ENCODE data around the gene CIAO1.

The CIAO1 gene

DNA sequence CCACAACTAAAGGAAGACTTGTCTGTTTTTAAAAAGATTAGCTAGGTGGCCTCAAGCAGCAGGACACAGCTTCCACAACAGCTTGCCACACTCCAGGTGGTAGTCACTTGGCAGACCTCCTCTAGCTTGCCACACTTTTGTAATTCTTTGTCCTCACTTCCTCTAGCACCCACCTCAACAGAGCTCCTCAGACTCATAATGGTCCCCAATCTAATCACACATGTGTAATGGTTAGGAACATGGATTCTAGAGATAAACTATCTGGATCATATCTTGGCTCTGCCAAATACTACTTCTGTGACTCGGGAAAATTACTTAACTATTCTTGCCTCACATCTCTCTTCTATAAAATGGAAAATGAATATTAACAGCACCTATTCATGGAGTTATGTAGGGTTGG, 35.8 kb downstream of the CIAO1 start:
- Histone ChIP-seq H3K27me3 (ENCODE audit: control insufficient read depth, insufficient read depth, low read length) (no peaks in the 10 kb centered on the region), H2AFZ (no peak overlapping the region), H3K4me1 (no peaks in the 10 kb centered on the region), H3K36me3 (ENCODE audit: control insufficient read depth, insufficient read depth, low read length) (no peaks in the 10 kb centered on the region), H3K4me2 (ENCODE audit: low read length) (no peak overlapping the region), H3K9ac (no peak overlapping the region), H3K79me2 (peaks cover 13% of the 10 kb centered on the region), H3K9me3 (ENCODE audit: control insufficient read depth, low read length) (no peaks in the 10 kb centered on the region), H3K4me3 (ENCODE audit: low read depth, low read length) (no peak overlapping the region), H3K27ac (no peak overlapping the region)
- TF ChIP-seq CTCF (IDR thresholded peaks at IDR 0.05): no peak

GRCh38 chr2:96304606-96305005, 38.6 kb downstream of the CIAO1 start:
- Histone ChIP-seq H2AFZ (no peak overlapping the region), H3K4me1 (no peaks in the 10 kb centered on the region), H3K27ac (peak overlapping the region; percentile 73)

DNA sequence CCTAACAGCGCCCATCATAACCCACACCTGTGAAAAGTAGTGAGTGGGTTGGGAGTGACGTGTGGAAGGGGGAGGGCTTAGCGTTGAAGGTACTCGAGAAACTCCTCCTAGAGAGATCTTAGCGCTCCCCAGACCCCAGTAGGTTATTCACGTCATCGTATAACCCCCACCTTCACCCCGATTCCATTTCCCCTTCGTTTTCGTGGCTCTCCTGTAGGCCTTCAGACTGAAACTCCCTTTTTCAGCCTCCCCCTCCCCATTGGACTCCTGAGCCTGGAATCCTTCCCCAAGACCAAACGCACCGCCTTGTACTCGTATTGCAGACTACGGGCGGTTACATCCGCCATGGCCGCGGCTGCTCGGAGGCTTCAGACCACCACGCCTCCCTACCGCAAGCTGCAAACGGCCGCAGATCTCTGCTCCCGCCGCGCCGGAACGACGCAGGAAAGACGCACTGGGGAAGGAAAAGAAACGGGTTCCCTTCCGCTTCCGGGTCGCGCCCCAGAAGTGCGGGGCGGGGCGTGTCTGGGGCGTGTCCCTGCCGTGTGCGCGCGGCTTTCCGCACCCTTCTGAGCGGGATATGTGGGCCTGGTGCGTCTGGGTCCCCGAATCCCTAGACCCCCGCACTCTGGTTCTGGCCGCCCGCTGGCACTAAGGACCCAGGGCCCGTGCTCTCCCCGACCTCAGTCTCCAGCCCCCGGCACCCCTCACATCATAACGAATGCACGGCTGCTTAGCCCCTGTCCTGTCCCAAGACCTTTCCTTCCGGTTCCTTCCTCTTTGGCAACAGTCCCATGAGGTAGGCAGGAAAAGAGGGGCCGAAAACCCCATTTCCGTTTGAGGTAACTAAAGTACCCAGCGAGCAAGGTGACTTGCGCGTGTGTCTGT, 39.3 kb downstream of the CIAO1 start, which contains the start of gene SNRNP200:
Gene SNRNP200 (minus strand): TSS at position 456 of the 888 bp plus-strand sequence. CDS start 109 bp downstream, at position 347.
- Histone ChIP-seq H2AFZ (peak within 1 kb of the TSS; percentile 99), H3K4me2 (ENCODE audit: low read length) (peak within 1 kb of the TSS; percentile 93), H3K4me3 (ENCODE audit: low read depth, low read length) (peak within 1 kb of the TSS; percentile 94), H3K79me2 (peaks cover 13% of the 10 kb centered on the region), H3K4me1 (no peaks in the 10 kb centered on the region), H3K36me3 (ENCODE audit: control insufficient read depth, insufficient read depth, low read length) (no peaks in the 10 kb centered on the region), H3K27ac (peak within 1 kb of the TSS; percentile 73), H3K9ac (peak within 1 kb of the TSS; percentile 64), H3K9me3 (ENCODE audit: control insufficient read depth, low read length) (no peaks in the 10 kb centered on the region), H3K27me3 (ENCODE audit: control insufficient read depth, insufficient read depth, low read length) (no peaks in the 10 kb centered on the region)
- no peak for TF ChIP-seq CTCF (IDR thresholded peaks at IDR 0.05)

More at GRCh38 chr2:96304606-96305005, 38.6 kb downstream of the CIAO1 start:
- no peak overlapping the region for H3K9ac ChIP-seq
- no peaks in the 10 kb centered on the region for H3K27me3 ChIP-seq (ENCODE audit: control insufficient read depth, insufficient read depth, low read length)
- H3K4me2 ChIP-seq (ENCODE audit: low read length): peak overlapping the region; percentile 93
- no peak for TF ChIP-seq CTCF (IDR thresholded peaks at IDR 0.05)
- no peaks in the 10 kb centered on the region for H3K36me3 ChIP-seq (ENCODE audit: control insufficient read depth, insufficient read depth, low read length)
- peak overlapping the region; percentile 94 for H3K4me3 ChIP-seq (ENCODE audit: low read depth, low read length)
- no peaks in the 10 kb centered on the region for H3K9me3 ChIP-seq (ENCODE audit: control insufficient read depth, low read length)
- H3K79me2 ChIP-seq: peaks cover 13% of the 10 kb centered on the region

DNA sequence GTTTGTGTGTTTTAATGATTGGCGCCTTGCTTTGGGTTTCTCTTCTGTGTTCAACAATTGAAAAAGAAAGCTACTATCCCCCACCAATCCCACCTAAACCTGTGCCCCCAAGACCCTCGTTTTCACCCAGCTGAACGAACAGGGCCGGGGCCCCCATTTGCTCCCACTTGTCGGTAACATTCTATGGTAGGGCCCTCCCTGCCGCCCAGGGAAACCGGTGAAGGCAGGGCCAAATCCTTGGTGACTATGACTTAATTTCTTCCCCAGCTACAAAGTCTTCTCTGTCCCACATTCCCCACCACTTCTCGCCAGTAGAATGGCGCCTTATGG, 39.9 kb downstream of the CIAO1 start:
- peaks cover 13% of the 10 kb centered on the region for H3K79me2 ChIP-seq
- no peaks in the 10 kb centered on the region for H3K36me3 ChIP-seq (ENCODE audit: control insufficient read depth, insufficient read depth, low read length)
- no peak for TF ChIP-seq CTCF (IDR thresholded peaks at IDR 0.05)
- no peaks in the 10 kb centered on the region for H3K9me3 ChIP-seq (ENCODE audit: control insufficient read depth, low read length)
- H3K27ac ChIP-seq: peak overlapping the region; percentile 73
- no peaks in the 10 kb centered on the region for H3K4me1 ChIP-seq
- peak overlapping the region; percentile 94 for H3K4me3 ChIP-seq (ENCODE audit: low read depth, low read length)
- H2AFZ ChIP-seq: peak overlapping the region; percentile 99
- H3K4me2 ChIP-seq (ENCODE audit: low read length): peak overlapping the region; percentile 93
- H3K9ac ChIP-seq: peak overlapping the region; percentile 64
- no peaks in the 10 kb centered on the region for H3K27me3 ChIP-seq (ENCODE audit: control insufficient read depth, insufficient read depth, low read length)

Measured in parathyroid adenoma (tissue), 2 donors.